Retina (tissue), 1 donor: ENCODE data around the gene CDH16.
"Not testable (repeated sequence)": the region's sequence is repeated elsewhere in the genome, so short reads cannot be mapped to it uniquely, and the experiment has no call there.

Experiments
- DNase-seq: peaks from one replicate; pipeline ENCODE4 v3.0.0-alpha.2; 2016

CDH16 gene

DNA sequence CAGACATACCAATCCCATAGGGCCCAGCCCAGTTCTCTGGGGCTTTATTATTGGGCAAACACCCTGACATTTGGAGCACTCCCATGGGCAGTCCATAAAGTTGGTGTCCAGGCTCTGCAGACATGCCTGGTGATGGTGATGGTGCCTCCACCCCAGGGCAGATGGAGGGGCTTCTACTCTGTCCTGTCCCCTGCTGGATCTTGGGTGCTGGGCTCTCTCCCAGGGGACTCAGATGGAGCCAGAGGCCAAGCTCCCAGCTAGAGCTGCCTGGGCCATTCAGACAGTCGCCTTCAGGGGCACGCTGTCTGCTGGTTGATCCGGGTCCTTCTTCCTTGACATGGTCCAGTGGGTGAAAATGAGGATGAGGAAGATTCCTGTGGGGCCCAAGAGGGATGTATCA is 10.6 kb downstream of the CDH16 start:
- DNase-seq: no peak

DNA sequence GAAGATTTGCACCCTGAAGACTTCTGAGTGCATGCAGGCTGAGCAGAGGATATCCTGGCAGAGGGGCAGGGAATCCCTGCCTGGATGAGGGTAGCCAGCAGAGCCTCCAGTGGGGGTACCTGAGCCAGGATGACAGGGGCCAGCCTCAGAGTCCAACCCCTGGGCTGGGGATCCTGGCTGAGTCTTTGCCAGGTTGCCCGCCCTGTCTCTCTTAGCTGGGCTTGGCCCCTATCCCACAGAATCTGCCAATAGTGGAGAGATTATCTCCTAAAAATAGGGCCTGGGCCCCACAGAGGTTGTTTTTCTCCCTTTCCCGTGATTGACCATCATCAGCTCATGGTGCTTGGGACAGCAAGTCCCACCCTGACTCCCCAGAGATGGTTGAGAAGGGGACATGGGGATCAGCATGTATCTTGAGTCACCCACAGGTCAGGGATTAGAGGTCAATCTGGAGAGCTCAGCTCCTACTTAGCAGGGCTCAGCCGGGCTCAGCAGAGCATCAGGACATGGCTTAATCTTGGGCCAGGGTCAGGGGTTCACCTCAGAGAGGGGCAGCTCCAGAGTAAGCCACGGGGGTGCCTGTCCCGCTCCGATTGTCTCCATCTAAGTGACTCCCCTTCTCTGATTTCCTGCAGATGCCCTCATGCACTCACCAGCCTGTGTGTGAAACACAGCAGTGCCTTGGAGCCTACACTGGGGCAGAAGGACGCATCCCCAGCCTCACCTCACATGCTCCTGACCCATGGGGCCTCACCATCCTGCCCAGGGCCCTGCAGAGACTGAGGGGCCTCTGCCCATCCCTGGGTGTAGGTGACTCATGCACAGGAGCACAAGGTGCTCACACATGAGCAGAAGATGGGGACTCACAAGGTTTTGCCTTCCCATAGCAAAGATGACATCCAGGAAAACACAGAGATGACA is 11.5 kb downstream of the CDH16 start:
- DNase-seq: no peak

DNA sequence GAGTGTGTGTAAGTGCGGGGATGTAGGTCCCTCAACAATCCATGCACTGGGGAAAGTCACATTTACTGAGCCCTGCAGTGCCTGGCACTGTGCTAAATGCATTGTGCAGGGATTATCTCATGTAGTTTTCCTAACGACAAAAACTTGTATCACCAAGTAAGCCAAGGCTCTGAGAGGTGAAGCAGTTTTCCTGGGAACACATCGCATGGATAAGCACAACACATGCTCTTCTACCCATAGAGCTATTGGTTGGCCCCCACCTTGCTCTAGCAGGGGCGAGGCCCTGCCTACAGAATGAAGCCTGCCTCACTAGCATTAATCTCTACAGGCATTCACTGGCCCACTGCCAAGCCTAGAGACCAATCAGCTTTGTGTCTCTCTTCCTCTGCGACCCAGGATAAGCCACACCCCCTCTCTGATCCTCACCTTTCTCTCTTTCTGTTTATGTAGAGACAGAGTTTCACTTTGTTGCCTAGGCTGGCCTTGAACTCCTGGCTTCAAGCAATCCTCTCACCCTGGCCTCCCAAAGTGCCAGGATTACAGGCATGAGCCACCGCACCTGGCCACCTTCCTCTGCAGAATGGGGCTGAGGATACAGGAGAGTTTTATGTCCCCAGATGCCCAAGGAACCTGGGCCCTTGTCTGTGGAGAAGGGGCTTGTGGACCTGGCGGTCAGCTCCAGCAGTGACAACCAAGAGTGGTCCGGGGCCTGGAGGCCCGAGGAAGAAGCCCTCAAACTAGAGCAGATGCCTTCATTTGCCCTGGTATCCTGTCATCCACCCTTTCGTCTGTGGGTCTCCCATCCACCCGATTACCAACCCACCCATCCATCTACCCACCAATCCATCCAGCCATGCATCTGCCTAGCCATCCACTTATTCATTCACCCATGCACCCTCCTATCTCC is 12.8 kb downstream of the CDH16 start:
- no peak for DNase-seq

DNA sequence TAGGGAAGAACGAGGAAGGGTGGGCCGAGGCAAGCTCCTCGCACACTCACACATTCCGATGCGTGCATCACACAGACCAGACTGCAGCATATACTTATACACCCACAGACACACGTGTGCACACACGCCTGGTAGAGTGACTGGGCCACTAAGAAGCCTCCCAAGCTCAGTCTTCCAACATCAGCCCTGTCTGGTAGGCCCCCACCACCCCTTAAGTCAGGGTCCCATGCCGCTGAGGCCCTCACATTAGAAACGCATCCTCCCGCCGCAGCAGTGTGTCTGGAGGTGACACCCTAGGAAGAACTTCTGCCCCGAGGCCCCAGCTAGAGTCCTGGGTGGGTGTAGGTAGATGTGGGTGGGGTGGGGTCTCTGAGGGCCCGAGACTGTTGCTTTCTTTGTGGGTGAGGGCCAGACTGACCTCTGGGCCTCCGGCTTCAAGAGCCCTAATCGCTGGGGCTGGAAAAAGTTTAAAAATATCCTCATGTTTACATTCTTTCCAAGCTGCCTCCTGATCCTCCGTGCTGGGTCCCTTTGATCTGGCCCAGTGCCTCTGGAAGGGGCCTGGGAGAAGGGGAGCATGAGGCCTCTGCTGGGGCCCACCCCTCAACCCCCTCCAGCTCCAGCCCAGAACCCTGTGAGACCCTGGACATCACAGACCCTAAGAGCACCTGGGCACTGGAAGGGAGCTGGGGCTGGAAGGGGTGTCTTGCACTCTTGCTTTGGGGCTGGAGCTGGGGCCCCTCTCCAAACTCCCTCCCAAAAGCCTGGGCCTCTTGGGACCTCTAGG is 13.6 kb downstream of the CDH16 start:
- no peak for DNase-seq

DNA sequence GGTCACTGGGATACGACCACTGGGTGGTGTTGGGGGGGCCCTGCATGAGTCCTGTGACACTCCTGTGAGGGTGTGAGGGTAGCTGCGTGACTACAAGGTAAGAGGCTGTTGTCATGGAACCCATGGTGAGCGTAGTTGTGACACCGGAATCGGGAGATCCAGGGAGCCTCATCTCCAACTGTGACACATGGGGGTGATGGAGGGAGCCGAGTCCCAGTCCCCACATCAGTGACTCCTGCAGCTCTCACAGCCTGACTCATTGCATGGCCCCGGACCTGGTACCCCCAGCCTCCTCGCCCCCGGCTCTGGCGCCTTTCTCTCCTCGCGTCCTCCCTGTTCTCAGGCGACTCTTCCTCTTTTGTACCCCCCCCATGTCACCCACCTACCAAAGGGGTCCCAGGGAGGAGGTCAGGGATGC is 14.2 kb downstream of the CDH16 start:
- DNase-seq: no peak

DNA sequence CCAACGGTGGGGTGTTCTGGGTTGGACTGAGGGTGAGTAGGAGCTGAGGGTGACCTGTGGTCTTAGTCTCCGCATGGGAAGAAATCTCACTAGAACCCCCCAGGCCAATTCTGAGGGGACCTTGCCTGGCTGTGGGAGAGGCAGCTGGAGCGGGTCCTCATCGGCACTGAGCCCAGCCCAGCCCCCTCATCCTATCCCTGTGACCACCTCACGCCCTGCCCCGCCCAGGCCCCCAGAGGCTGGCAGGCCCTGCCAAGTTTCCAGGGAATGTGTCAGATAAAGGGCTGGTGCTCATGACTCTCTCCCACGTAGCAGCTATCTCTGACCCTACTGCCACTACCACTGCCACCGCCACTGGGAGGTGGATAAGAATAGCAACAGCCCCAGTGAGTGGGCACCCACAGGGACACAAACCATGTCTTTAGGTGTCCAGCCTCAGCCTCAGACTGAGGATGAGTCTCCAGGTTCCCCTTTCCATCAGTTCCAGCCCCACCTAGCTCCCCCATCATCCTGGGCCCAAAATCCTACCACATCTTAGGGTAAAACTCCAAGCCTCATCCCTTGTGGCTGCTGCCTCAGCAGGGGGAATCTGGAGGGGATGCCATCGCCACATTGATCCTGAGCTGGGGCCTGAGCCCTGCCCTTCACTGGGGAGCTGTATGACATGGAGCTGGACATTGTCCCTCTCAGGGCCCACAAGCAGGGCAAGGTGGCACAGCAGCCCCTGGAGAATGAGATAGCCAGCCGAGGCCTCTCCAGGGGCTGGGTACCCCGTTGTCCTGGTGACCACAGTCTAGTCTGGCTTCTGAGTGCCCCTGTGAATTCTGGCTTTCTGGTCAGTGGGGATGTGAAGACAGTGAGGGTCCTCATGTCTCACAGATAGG is 14.9 kb downstream of the CDH16 start:
- DNase-seq: no peak

DNA sequence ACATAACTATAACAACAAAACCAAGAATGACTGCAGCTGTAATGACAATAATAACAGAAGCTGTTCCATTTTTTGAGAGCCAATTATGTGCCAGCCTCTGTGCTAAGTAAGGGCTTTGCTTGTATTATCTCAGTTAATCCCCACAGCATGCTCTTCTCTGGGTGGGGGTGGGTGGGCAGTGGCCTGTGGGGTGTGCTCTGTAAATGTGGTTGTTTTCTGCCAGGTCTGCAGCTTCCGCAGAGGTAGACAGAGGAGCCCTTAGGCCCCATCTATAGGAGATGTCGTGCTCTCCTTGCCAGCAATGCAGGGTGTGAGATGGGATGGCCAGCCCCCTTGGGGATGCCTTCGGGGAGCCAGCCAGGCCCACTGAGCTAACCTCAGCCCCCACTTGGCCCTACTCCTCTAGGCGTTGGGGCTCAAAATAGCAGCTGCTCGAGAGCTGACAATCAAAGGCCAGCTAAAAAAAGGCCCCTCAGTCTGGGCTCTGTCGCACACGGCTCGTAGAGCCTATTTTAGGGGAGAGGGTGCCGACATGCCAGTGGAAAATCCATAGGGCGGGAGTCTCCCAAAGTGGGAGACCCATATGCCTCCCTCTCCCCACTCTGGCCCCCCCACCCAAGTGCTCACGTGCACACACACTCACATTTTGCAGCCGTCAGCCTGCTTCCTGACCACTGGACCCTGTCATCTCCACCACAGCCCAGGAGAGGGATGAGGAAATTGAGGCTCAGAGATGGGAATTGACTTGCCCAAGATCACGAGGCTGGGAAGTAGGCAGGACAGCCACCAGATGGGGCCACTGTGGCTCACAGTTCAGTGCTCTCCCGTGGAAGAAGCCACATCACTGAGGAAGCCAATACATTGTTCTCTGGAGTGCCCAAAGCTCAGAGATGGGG is 15.8 kb downstream of the CDH16 start:
- DNase-seq: no peak

DNA sequence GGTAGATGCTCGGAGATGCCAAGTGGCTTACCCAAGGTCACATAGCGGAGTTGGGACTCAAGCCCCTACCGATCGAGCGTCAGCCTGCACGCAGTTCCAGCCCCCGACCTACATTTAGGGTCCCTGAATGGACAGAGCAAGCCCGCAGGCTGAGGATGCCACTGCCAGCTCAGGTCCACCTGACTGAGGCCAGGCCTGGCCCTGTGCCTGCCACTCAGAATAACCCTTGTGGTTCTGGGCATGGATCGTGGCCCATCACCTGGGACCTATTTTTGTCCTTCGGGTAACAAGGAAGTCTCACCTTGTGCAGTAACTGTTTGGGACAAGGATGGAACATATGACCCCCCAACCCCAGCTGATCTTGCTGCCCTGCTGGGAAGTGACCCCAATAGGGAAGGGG is 17.1 kb downstream of the CDH16 start:
- DNase-seq: no peak

DNA sequence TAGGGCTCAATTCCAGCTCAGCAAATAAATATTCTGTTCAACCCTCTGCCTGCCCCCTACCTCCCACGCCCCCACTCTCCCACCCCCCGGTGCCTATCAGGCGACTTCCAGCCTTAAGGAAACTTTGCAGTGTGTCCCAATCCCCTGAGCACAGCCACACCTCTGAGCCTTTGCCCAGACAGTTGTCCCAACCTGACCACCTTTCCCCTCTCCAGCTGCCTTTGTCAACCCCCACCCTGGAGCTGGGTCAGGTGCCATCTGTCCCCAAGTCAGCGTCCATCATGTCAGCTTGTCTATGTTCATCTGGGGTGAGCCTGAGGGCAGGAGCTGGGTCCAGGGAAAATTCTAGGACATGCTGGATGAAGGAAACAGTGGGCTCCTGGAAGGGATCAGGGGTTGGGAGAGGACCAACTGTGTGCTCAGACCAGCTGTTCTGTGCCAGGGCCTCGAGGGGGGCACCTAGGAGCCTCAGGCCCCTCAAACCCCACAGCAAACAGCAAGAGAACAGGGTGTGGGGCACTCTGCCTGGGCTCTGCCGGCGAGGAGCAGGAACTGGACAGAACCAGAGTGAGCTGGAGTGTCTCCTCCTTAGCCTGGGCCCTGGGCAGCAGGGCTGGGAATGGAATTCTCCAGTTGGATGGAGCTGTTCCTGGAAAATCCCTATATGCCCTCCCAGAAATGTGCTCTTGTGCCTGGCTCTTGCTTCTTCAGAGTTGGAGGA is 17.8 kb downstream of the CDH16 start:
- DNase-seq: peak; percentile 39

DNA sequence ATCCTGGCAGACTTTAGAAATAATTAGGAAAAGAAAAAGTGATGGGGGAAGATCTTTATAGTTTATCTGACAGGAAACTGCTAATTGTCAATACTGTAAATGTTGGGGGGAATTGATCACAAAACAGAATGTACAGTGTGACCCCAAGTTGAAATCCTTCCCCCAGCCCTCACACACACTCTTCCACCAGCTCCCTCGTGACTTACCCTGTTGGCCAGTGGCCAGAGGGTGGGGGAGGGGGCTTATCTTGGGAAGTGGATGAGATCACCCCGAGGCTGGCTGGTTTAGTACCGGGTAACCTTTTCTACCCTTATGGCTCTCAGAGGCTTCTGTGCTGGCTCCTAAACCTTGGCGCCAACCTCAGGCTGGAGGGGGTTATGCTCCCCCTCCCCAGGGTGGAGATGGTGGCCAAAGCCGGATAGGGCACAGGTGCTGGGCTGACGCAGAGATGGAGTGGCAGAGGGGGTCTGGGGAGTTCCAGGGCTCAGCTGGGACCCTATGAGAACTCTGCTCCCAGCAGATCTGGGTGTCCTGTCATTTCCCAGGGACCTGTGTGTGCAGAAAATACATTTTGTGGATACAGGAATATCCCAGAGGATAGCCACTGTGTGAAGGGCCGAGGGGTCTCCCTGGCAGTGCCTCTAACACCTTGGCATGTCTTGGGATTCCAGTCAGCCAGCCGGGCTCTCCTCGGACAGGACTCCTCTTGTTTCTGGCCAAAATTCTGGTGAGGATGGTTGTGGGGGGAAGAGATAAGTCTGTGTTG is 18.6 kb downstream of the CDH16 start:
- peak; percentile 67 for DNase-seq

DNA sequence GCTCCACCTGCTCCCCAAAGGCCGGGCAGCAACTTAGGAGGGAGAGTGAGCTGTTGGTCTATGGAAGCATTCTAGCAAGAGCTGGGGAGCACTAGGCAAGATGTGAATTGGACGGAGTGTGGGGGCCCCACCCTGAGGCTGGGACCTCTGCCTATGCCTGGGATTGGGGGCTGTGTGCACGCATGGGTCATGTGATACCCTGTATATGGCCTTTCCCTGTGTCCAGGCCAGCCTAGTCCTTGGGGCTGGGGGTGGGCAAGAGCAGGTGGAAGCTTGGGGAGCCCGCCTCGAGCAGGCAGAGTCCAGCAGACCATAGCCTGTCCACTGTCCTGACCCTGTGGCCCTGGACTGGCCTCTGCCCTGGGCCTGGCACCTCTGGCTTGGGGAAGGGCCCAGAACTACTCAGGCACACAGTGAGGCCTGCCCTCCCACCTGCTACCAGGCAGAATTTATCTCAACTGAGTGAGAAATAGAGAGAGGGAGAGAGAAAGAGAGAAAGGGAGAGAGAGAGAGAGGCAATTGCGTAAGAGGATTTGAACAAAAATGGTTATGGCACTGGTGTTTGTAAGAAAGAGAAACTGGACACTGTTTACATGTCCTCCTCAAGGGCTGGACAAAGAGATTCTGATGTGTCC is 19.3 kb downstream of the CDH16 start:
- DNase-seq: no peak

DNA sequence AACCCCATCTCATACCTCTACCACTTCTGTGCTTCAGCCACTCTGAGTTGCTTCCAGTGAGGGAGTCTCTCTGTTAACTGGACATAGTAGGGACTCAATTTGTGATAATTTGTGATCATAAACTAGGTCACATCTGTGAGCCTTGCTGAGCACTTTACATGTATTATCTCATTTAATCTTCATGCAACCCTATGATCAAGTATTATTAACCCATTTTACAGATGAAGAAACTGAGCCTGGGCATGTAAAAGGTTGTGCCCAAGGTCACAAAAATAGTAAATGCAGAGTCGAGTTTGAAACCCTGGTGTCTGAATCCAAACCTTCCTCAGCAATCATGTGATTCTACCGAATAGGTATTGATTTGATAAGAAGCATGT is 19.8 kb downstream of the CDH16 start:
- no peak for DNase-seq

DNA sequence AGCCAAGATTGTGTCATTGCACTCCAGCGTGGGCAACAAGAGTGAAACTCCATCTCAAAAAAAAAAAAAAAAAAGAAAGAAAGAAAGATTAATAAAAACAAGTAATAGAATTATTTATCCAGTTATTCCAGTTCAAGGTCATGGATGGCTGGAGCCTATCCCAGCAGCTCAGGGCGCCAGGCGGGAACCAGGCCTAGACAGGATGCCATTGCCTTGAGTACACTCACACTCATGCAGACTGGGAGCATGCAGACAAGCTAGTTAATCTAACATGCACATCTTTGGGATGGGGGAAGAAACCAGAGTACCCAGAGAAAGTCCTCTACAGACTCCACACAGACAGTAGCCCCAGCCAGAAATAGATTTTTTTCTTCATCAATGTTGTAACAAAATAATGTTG is 20.5 kb downstream of the CDH16 start:
- DNase-seq: no peak

DNA sequence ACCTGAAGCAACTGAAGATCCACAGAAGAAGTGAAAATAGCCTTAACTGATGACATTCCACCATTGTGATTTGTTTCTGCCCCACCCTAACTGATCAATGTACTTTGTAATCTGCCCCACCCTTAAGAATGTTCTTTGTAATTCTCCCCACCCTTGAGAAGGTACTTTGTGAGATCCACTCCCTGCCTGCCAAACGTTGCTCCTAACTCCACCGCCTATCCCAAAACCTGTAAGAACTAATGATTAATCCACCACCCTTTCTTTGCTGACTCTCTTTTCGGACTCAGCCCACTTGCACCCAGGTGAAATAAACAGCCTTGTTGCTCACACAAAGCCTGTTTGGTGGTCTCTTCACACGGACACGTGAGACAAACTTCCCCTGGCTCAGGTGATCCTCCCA is 22.0 kb downstream of the CDH16 start:
- not testable (repeated sequence) for DNase-seq

DNA sequence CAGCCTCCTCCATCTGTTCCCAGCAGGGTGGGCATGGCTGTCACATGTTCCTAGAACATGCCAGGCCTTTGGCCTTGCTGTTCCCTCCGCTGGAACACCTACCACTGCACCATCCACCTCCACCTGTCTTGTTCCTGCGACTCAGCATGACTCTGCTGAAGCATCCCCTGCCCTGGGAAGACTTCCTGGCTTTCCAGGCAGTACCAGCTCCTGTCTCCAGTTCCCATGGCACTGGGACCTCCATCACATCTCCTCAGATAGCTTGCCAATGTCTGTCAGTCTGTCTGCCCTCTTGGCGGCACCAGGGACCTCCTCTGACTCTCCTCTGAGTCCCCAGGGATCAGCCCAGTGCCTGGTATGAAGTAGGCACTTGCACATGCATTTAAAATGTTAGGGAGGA is 22.7 kb downstream of the CDH16 start:
- DNase-seq: no peak

DNA sequence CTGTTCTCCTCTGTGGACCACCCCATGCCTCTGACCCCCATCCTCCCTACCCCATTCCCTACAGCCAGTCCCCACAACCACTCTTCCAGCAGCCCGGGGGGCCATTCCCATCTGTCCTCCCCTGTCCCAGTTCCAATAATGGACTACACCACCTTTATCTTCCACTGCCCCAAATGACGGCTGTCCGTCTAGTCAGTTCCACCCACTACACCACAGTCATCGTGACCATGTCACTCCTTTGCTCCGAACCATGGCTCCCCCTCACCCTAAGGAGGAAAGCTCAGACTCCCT is 23.1 kb downstream of the CDH16 start:
- no peak for DNase-seq

DNA sequence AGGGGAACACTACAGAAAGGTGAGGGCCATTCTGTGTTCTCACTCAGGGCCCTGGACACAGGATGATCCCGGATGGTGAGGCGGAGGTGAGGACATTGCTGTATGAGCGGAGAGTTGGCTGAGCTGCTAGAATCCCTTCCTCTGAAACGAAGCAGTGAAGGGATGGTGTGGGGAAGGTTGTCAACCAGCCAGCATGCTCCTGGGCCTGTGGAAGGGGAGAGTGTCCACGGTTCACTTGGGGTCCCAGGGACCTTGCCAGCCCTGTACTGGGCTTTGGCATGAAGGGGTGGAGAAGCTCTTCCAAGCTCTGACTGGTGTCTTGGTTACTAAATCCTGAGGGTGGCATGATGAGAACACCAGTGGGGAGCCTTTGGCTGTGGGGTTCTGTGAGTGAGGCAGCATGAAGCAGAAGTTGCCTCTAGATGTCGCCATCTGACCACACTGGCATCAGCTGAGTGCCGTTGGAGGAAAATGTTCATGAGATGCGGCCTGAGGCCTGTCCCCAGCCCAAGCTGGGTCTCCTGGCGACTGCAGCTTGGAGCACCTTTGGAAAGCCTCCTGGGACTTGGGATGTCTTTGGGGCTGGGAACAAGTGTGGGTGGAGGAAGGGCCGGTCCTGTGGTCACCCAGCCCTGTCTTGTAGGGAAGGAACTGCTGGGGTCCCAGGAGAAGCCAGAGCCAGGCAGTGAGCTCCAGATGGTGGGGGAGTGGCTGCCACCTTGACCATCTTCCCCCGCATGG is 23.6 kb downstream of the CDH16 start:
- DNase-seq: peak; percentile 82

DNA sequence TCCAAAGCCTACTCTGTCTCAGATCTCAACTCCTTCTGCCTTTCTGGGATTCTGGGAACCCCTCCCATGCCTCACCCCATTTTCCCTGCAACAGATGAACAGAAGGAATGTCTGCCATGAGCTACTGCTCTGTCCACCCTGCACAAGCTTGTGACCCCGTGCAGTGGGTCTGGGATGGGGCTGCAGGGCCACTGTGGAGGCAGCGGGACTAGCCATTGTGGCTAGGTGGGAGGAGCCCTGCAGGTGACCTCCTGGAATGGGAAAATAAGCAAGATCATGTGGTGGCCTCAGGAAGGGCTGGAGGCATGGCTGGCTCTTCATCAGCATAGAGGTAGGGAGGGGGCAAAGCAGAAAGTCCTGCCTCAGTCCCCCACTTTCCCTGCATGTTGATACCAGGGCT is 24.6 kb downstream of the CDH16 start:
- no peak for DNase-seq
